Adrenal gland (tissue), 12 donors: ENCODE data around the gene TSPAN13. TPM values are rescaled to one million over a fixed set of nuclear protein-coding genes. Genes with fewer than 3 reads are reported as not detected.

Experiments
- DNase-seq, 7 donors: peaks; one replicate each; pipeline ENCODE4 v3.0.0-alpha.2; 2019 to 2020
- H3K27ac ChIP-seq, 5 donors: fragments of 200-600 bp; sonication (generic) in 4 of 5; 1 replicate in 3 of 5; 2 replicates in 2 of 5; pipeline versions ENCODE4 v1.5.1 to v1.8.0; 2016 to 2020; ENCODE audit warnings: mild to moderate bottlenecking in 1 of 5
- H3K27me3 ChIP-seq: fragments of 200-600 bp; 2 replicates; pipeline ENCODE4 v1.8.0; 2021
- H3K36me3 ChIP-seq, 2 donors: fragments of 200-600 bp; replicated peaks in 1 of 2; 1 replicate in 1 of 2; 2 replicates in 1 of 2; pipeline versions ENCODE4 v1.5.1 to v1.8.0; 2018 to 2022
- H3K4me1 ChIP-seq, 2 donors: fragments of 200-600 bp; replicated peaks in 1 of 2; 1 replicate in 1 of 2; 2 replicates in 1 of 2; pipeline versions ENCODE4 v1.5.1 to v1.8.0; 2018 to 2021
- H3K4me3 ChIP-seq, 4 donors: fragments of 200-600 bp; sonication (generic) in 3 of 4; one replicate each; pipeline ENCODE4 v1.5.1; 2016 to 2018
- H3K9me3 ChIP-seq, 3 donors: fragments of 200-600 bp; sonication (generic) in 1 of 3; replicated peaks in 1 of 3; 1 replicate in 2 of 3; 2 replicates in 1 of 3; pipeline versions ENCODE4 v1.5.1 to v1.8.0; 2016 to 2021
- CTCF ChIP-seq, 6 experiments: fragments of 450-650 bp in 4 of 6; fragments of 200-600 bp in 2 of 6; sonication (generic) in 1 of 6; IDR thresholded peaks; 1 replicate in 5 of 6; 2 replicates in 1 of 6; pipeline versions ENCODE4 v1.5.1 to v1.8.0; 2016 to 2021; ENCODE audit warnings: antibody characterized with exemption in 6 of 6, mild to moderate bottlenecking in 2 of 6, moderate library complexity in 1 of 6
- POLR2A ChIP-seq, 2 donors: fragments of 450-650 bp; IDR thresholded peaks; one replicate each; pipeline ENCODE4 v1.6.1; 2017; ENCODE audit warnings: antibody characterized with exemption in 2 of 2, mild to moderate bottlenecking in 2 of 2, moderate library complexity in 1 of 2
- WGBS, 4 donors: extraction: QIAGEN DNeasy Blood & Tissue Kit in 2 of 4; methylation state at CpG; one replicate each; pipeline versions ENCODE4 v1.1.5 to v1.1.7; 2013 to 2017; 5-methylcytosine and 5-hydroxymethylcytosine counted together
- intact Hi-C, 2 donors: fragments of 100-400 bp; cut with DNase I; formaldehyde crosslinking; loops; one replicate each; pipeline versions ENCODE4 v1.14.1 to v1.15.0; 2022 to 2023
- polyA plus RNA-seq, 3 donors: library from polyadenylated mRNA; stranded (reverse); fragments of 200-250 nt in 2 of 3; fragments of 350-450 nt in 1 of 3; fragmentation: Illumina TruSeq in 1 of 3; extraction: RNeasy Lipid Tissue Mini Kit (QIAGEN cat#74804) in 1 of 3; gene quantifications; one replicate each; pipeline ENCODE4 v1.2.3, GENCODE V29; 2013 to 2014
- total RNA-seq, 9 donors: library from RNA; depleted of rRNA in 4 of 9; stranded (reverse); fragments of >200 nt in 4 of 9; fragments of 120-200 nt in 1 of 9; fragmentation: NEBNext Ultra II Directional in 1 of 9; extraction: Animal tissue kit (Norgen Biotek cat#: 25700) in 1 of 9; gene quantifications; one replicate each; pipeline versions ENCODE4 v1.1.0 to v1.2.4, GENCODE V29; 2013 to 2023
- donor health status: healthy with polysubstance abuse.
- donor health status: Bipolar disorder and iron deficiency.
- donor health status: DM: yes; HTN: yes; CAD: no.
- donor health status: DM: no; HTN: no; CAD: no.
- donor health status: DM: no; HTN: no; CAD: no.
- donor health status: DM: yes; HTN: yes; CAD: no.

Gene TSPAN13
- total and polyA plus RNA-seq, 12 donors = 19.3 to 119 (median 57.0) TPM

DNA sequence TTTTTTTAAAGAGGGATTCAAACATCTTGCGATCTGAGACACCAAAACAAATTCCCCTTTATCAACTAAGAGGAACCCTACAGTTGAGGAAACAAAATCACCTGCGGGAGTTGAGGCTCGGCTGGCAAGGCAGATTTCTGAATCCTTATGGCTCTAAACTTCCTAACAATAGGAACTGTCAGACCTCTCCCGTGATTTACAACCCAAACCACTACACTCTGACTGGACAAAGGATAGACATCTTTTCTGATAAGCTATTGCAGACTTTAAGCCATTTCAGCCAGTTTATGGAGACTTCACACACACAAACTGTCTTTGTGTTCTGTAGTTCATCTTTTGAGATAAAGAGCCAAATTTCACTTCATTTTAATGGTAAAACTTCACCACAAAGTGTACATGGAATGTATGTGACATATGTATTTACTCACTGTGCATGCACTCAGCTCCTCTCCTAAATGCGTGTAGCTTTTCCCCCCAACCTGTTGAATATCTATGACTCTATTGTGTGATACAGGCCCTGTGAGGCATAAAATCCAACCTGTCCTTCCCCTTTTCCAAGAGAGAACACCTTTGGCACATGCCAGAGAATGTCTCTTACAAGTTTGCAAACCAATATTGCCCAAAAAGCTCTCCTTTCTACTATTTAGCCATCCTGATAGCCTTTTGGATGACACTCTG is 15.4 kb upstream of the TSPAN13 start:
- Histone ChIP-seq H3K27ac (no peak overlapping the region), H3K9me3 (no peaks in the 10 kb centered on the region), H3K4me3 (no peak overlapping the region), H3K36me3 (no peaks in the 10 kb centered on the region), H3K4me1 (peaks cover 0 to 31% of the 10 kb centered on the region in 2 donors), H3K27me3 (no peaks in the 10 kb centered on the region)
- DNase-seq = no peak
- intact Hi-C loops = no loop called here
- WGBS, 4 donors = 78 to 97% (median 92%) methylated on average over 5 of the region's 5 CpGs
- TF ChIP-seq CTCF (IDR thresholded peaks at IDR 0.05) (no peak), POLR2A (IDR thresholded peaks at IDR 0.05) (no peak)

DNA sequence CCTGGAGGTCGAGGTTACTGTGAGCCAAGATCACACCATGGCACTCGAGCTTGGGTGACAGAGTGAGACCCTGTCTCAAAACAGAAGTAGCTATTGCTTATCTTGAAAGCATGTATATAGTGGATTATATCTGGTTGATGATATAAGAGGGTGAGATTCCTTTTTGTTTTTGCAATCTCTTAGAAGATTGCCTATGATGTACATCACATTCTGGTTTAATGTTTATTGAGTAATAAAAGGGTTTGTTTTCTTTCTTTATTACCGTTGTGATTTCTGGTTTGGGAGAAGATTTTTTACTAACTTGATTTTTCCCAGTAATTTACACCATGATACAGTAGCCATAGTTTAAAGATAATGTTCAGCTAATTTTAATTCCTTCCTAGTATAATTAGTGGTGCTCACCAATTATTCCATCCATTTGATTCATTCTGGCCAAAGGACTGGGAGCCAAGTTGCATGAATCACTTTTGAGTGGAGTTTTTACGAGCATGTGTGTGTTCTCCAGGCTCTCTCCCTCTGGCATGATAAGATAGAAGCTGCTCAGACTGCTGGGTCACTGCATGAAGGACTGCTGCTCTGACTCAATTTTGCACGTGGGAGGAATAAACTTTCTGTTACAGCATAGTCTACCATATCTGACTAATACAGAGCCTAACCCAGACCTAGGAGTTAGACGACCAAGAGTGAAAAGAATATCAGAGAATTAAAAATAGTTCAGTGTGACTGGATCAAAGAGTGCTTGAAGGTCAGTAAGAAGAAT is 13.5 kb upstream of the TSPAN13 start:
- peak; percentile 72 to 92 (median 87) for DNase-seq
- Histone ChIP-seq H3K4me1 (peaks cover 0 to 27% of the 10 kb centered on the region in 2 donors), H3K4me3 (no peak overlapping the region), H3K9me3 (no peaks in the 10 kb centered on the region), H3K27me3 (no peaks in the 10 kb centered on the region), H3K27ac (peak overlapping the region; percentile 29 to 74 (median 65)), H3K36me3 (no peaks in the 10 kb centered on the region)
- WGBS, 4 donors = 29 to 39% (median 30%) methylated on average over 5 to 6 of the region's 6 CpGs
- intact Hi-C loops = no loop called here
- peak in 1 of 2 donors; percentile 59 for TF ChIP-seq POLR2A (IDR thresholded peaks at IDR 0.05)
- TF ChIP-seq CTCF (IDR thresholded peaks at IDR 0.05) = no peak

- Histone ChIP-seq H3K9me3 (no peaks in the 10 kb centered on the region), H3K27ac (peak overlapping the region; percentile 29 to 74 (median 65)), H3K4me3 (no peak overlapping the region), H3K36me3 (no peaks in the 10 kb centered on the region), H3K27me3 (no peaks in the 10 kb centered on the region), H3K4me1 (peaks cover 0 to 22% of the 10 kb centered on the region in 2 donors)
- 26 to 36% (median 31%) methylated on average over 3 of the region's 3 CpGs for WGBS, 4 donors
- DNase-seq = no peak
- TF ChIP-seq CTCF (IDR thresholded peaks at IDR 0.05) (no peak), POLR2A (IDR thresholded peaks at IDR 0.05) (no peak)
- intact Hi-C loops = no loop called here
Measured at GRCh38 chr7:16740623-16740953, 13.0 kb upstream of the TSPAN13 start.

DNA sequence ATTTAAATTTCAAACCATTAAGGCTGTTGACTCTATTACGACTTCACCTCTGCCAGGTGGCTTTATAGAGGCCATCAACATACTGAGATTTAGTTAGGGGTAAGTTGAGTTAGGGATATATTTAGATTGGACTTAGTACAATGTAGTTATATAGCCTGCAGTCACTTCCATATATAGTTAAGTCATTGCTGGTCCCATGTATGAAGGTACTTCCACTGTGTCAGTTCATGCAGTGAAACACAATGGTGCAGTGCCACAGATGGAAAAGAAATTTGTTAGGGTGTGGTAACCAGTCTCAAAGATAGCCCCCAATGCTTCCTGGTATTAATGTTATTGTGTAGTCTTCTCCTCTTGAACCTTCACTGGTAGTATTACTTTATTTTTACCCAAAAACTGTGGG is 12.6 kb upstream of the TSPAN13 start:
- TF ChIP-seq POLR2A (IDR thresholded peaks at IDR 0.05) (no peak), CTCF (IDR thresholded peaks at IDR 0.05) (no peak)
- Histone ChIP-seq H3K27me3 (no peaks in the 10 kb centered on the region), H3K36me3 (no peaks in the 10 kb centered on the region), H3K4me1 (peaks cover 0 to 22% of the 10 kb centered on the region in 2 donors), H3K27ac (peak overlapping the region; percentile 29 to 74 (median 65)), H3K9me3 (no peaks in the 10 kb centered on the region), H3K4me3 (no peak overlapping the region)
- WGBS, 4 donors = 33 to 95% (median 81%) methylated on average over 1 of the region's 1 CpG
- no peak for DNase-seq
- intact Hi-C loops = no loop called here
